ENCODE measurements around the gene TSTD2. TPM values are rescaled to one million over a fixed set of nuclear protein-coding genes. Genes with fewer than 3 reads are reported as not detected.
A peak's percentile ranks its signal among the peaks of the same experiment; 100 is the strongest.

TSTD2 gene
- total and polyA plus RNA-seq, 4 donors = 9.4 to 26.6 (median 14.1) TPM

GRCh38 chr9:97599314-97599846 lies 33.8 kb downstream of the TSTD2 start:
- Histone ChIP-seq H3K36me3 (ENCODE audit: control insufficient read depth in 4 of 4, insufficient read depth in 4 of 4, low read length in 4 of 4) (peaks cover 6 to 25% (median 11%) of the 10 kb centered on the region in 4 donors), H3K27ac (ENCODE audit: low read depth in 1 of 2, low read length in 1 of 2) (peak overlapping the region in 1 of 2 donors; percentile 11), H3K9ac (ENCODE audit: insufficient read depth in 1 of 2, low read length in 2 of 2) (no peak overlapping the region), H3K4me1 (ENCODE audit: control insufficient read depth in 5 of 5, insufficient read depth in 5 of 5, low read length in 5 of 5) (peaks cover 0 to 4% (median 0%) of the 10 kb centered on the region in 5 donors), H3K4me3 (no peak overlapping the region), H3K9me3 (ENCODE audit: control insufficient read depth in 4 of 4, insufficient read depth in 3 of 4, low read length in 3 of 4) (no peaks in the 10 kb centered on the region), H3K27me3 (ENCODE audit: control insufficient read depth in 3 of 3, insufficient read depth in 3 of 3, low read length in 2 of 3) (no peaks in the 10 kb centered on the region)
- no peak for DNase-seq
- ATAC-seq (ENCODE audit: insufficient read depth, low FRiP score) = no peak
- WGBS, 2 donors = 83 to 84% methylated on average over 7 of the region's 7 CpGs
- no peak for TF ChIP-seq CTCF (IDR thresholded peaks at IDR 0.05; ENCODE audit: control extremely low read depth, extremely low read depth)

- peak; percentile 62 for ATAC-seq (ENCODE audit: insufficient read depth, low FRiP score)
- Histone ChIP-seq H3K4me3 (no peak overlapping the region), H3K4me1 (ENCODE audit: control insufficient read depth in 5 of 5, insufficient read depth in 5 of 5, low read length in 5 of 5) (peaks cover 0 to 4% (median 0%) of the 10 kb centered on the region in 5 donors), H3K36me3 (ENCODE audit: control insufficient read depth in 4 of 4, insufficient read depth in 4 of 4, low read length in 4 of 4) (peaks cover 6 to 23% (median 8%) of the 10 kb centered on the region in 4 donors), H3K9ac (ENCODE audit: insufficient read depth in 1 of 2, low read length in 2 of 2) (no peak overlapping the region), H3K27me3 (ENCODE audit: control insufficient read depth in 3 of 3, insufficient read depth in 3 of 3, low read length in 2 of 3) (no peaks in the 10 kb centered on the region), H3K27ac (ENCODE audit: low read depth in 1 of 2, low read length in 1 of 2) (peak overlapping the region in 1 of 2 donors; percentile 11), H3K9me3 (ENCODE audit: control insufficient read depth in 4 of 4, insufficient read depth in 3 of 4, low read length in 3 of 4) (no peaks in the 10 kb centered on the region)
- peak; percentile 76 to 88 (median 79) for DNase-seq
- TF ChIP-seq CTCF (IDR thresholded peaks at IDR 0.05; ENCODE audit: control extremely low read depth, extremely low read depth) = peak; percentile 68
- WGBS, 2 donors = 25 to 29% methylated on average over 11 of the region's 11 CpGs
These were observed 34.5 kb downstream of the TSTD2 start for GRCh38 chr9:97598461-97599288.

GRCh38 chr9:97596906-97597305 lies 36.3 kb downstream of the TSTD2 start:
- ATAC-seq (ENCODE audit: insufficient read depth, low FRiP score) = no peak
- Histone ChIP-seq H3K9me3 (ENCODE audit: control insufficient read depth in 4 of 4, insufficient read depth in 3 of 4, low read length in 3 of 4) (no peaks in the 10 kb centered on the region), H3K4me1 (ENCODE audit: control insufficient read depth in 5 of 5, insufficient read depth in 5 of 5, low read length in 5 of 5) (peaks cover 0 to 4% (median 0%) of the 10 kb centered on the region in 5 donors), H3K36me3 (ENCODE audit: control insufficient read depth in 4 of 4, insufficient read depth in 4 of 4, low read length in 4 of 4) (peaks cover 2 to 15% (median 8%) of the 10 kb centered on the region in 4 donors), H3K4me3 (no peak overlapping the region), H3K27me3 (ENCODE audit: control insufficient read depth in 3 of 3, insufficient read depth in 3 of 3, low read length in 2 of 3) (no peaks in the 10 kb centered on the region), H3K27ac (ENCODE audit: low read depth in 1 of 2, low read length in 1 of 2) (peak overlapping the region in 1 of 2 donors; percentile 53), H3K9ac (ENCODE audit: insufficient read depth in 1 of 2, low read length in 2 of 2) (no peak overlapping the region)
- DNase-seq = peak in 2 of 3 donors; percentile 16 to 25
- WGBS, 2 donors = 53 to 70% methylated on average over 4 of the region's 4 CpGs
- TF ChIP-seq CTCF (IDR thresholded peaks at IDR 0.05; ENCODE audit: control extremely low read depth, extremely low read depth) = no peak
